Stimulated activated naive CD8-positive, alpha-beta T cell treated with anti-CD3 and anti-CD28 coated beads, Interleukin-15, Interleukin-2, amounts not matched to agents 100 U/mL and 50 U/mL, for 24 hours (primary cell): Measurements from ENCODE around the gene CLINT1.

Experiments
- ATAC-seq: fragments of 150-1000 bp; cut with Tn5 transposase; one replicate; pipeline ENCODE4 v1.10.0; 2021
- DNase-seq: peaks from one replicate; pipeline ENCODE4 v3.0.0; 2021

The CLINT1 gene

DNA sequence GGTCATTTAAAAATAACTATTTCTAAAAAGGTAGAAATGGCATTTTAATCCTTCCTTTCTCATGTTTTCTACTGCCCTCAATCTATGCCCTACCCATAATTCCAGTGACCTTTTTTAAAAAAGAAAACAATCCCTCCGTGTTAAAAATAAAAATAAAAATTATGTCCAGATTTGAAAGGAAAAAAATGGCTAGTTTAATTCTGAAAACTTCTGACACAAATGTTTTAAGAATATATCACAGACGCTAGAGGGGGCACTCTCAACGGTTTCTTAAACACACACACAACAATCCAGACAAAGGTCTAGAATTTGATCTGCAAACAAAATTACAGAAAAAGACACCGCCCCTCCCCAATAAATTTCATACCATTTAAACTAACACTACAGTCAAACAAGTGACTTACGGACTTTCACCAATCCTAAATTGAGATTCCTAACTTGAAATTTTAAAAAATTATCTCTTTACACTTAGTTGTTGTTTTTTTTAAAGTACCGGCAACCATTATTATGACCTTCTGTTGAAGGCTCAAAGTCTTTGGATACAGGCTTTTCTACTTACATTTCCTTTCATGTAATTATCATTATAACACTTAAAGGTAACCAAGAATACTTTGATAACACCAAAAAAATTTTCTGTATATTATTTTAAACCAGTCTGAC, 38.2 kb downstream of the CLINT1 start:
- no peak for ATAC-seq
- no peak for DNase-seq

DNA sequence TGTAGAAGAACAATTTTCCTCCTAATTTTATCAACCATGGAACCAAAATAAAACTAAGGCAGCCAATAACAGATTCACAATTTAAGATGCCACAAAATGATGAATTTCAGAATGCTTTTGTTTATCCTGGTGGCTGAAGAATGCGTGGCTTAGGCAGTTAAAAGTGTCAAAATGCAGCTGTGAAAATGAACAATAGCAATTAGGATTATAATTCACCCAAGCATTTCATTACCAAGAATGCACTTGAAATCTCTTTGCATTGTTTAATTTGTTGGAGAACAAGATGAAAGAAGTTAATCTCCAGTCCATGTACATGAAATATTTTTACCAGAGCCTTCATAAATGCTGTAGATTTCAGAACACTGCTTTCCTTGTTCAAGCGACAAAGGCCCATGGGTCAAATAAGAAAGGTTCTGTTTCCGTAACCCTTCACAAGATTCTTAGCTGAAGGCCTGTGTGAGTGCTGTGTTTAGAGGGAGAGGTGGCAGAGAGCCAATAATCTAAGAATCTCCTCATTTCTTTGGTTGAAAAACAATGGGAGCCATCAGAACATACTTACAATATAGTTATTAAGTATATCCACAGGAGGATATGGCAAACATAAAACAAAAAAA, 39.3 kb downstream of the CLINT1 start:
- no peak for DNase-seq
- ATAC-seq, result no peak

DNA sequence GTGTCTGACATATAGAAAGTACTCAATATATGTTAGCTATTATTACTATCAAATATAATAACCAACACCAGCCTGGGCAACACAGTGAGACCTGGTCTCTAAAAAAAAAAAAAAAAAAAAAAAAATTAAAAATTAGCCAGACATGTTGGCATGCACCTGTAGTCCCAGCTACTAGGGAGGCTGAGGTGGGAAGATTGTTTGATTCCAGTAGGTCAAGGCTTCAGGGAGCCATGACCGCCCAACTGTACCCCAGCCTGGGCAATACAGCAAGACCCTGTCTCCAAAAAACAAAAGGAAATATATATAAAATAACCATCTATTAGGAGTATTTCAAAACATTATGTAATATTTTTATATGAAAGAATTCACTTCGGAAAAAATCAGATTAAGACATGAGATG, 40.6 kb downstream of the CLINT1 start:
- no peak for DNase-seq
- no peak for ATAC-seq

DNA sequence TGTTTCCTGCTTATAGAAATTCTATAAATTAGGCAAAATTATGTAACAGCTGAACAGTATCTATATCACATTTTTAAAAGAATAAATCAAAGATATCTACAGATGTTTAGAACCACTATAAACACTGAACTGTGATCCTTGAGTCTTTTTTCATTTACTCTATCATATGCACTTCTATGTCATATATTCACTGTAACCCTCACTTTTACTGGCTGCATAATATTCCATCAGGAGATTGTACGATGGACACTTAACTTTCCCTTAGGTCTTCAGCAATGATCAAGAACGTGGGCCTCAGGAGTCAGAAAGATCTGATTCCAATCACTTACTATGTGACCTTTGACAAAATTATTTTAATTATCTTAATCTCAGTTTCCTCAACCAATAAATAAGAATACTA, 41.0 kb downstream of the CLINT1 start:
- DNase-seq, result no peak

DNA sequence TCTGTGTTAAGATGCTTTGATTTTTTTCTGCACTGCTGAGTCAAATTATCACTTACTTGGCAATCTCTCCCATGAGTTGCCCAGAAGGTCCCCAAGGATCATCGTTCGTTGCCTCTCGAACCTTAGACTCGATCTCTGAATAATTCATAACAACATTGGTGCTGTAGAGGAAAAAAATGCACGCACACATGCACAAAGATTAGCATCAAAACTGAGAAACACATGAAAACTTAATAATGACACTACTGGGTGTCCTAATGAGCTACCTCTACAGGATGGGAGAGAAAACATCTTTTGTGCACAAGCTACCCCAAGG, 41.6 kb downstream of the CLINT1 start:
- ATAC-seq (no peak), DNase-seq (no peak)

More for the DNA sequence above, 41.0 kb downstream of the CLINT1 start:
- no peak for ATAC-seq

DNA sequence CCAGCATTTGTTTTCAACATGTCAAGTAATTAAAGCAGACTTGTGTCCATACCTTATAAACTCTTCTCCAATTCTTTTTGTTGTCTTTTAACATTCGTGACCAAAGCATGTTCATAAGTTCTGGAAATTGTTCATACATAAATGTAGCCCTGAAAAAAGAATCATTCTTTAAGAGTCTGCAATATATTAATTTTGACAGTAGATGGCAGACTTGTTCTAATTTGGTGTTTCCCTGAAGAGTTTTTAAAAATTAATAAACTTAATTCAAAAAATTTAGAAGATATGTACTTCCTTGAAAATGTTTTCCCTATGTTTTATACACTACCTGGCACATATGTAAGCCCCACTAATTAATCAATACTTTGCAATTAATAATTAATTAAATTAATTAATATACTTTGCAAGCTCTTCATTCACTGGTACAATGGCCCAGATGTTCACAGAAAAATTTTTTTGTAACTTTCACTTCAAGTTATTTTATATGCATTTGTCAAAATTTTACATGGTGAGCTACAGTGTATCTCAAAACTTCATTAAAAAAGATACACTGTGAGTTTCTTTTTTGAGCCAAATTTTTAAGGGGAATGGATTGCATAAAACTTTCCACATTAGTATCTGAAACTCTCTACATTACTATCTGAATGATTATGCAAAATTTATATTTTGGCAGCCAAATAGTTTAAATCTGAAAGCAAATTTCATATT, 42.1 kb downstream of the CLINT1 start:
- DNase-seq (no peak), ATAC-seq (no peak)

DNA sequence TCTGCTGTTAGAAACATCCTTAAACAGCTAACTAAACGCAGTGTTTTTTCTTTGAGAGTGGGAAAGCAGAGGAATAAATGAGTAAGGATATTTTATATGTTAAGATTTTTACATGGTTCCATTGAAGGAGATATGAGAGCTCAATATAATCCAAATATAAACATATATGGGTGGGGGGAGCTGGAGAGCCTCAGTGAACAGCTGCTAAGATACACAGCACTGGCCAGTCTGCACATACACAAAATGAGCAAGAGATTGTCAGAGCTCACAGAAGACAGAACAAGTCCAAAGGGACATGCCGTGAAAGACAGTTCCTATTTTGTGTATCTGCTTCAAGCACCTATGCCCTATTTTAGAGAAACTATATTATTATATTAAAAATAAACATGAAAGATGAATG, 46.9 kb downstream of the CLINT1 start:
- no peak for DNase-seq
- ATAC-seq, result no peak

DNA sequence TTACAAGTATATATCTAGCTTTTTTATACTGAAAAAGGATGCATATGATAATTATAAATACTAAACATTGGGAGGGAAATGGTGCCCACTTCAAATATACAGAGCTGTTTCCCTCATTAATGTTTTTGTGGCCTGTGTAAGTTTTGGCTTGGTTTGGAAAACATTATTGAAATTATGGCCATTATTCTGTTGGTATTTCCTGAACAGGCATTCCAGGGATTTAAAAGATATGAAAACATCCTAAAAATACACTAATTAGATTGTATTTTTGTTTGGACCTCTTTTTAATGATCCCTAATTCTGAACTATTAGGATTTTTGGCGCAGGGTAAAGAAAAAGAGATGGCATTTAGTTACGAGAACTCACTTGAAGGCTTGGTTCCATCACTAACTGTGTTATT, 50.9 kb downstream of the CLINT1 start:
- ATAC-seq, result no peak
- no peak for DNase-seq

DNA sequence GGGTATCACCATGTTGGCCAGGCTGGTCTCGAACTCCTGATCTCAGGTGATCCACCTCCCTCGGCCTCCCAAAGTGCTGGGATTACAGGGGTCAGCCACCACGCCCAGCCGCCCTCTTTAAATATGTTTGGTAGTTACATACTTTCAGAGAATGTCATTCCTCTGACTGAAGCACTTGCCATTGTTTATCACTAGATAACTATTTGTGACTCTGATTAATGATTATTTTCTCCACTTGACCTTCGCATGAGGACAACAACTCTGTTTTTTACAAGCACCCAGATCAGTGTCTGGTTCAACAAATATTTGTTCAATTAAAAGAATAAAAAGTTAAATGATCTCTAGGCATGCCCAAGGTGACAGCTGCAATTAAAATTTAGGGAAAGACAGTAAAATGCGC, 56.2 kb downstream of the CLINT1 start:
- DNase-seq (no peak), ATAC-seq (no peak)

DNA sequence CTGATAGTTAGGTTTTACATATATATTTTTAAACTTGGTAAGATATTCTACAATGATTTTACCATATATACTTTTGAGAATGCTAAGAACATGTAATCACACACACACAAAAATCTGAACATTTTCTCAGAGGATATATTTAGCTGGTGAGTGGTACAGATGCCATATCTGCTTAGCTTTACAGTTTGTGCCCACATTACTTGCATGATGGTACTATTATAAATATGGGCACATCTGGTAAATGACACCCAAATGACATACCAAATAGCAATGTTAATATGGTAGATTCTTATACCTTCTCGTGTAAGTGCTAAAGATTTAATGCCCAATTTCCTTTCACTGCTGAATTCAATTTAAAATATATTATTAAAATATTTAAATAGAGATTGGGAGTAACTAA, 58.8 kb downstream of the CLINT1 start:
- ATAC-seq (no peak), DNase-seq (no peak)

DNA sequence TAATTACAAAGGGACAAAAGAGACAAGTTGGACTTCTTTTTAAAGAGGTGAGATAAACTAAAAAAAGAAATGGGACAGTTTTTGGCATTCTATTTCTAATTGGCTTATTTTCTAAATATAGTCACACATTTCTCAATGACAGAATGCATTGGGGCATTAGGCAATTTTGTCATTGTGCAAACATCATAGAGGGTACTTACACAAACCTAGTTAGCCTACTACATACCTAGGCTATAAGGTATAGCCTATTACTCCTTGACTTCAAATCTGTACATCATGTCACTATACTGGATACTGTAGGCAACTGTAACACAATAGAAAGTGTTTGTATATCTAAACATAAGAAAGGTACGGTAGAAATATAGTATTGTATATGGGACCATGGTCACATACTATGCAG, 59.4 kb downstream of the CLINT1 start:
- ATAC-seq (no peak), DNase-seq (no peak)

DNA sequence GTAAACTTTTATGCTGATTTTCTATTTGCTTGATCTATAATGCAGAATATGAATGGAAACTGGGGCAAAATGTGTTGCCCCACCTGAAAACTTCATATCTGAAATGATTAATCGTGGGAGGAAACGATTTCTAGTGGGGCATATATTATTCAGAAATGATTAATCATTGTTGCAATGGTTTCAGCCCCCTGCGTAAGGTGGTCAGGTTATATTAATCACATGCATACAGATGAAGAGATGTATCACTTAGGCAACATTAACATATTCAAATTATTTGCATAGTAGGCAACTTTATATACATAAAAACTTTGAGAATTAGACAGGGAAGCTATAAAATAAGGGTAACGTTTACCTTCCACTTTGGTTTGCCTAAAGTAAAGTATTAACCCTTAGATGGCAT, 65.6 kb downstream of the CLINT1 start:
- DNase-seq, result no peak
- peak; percentile 63 for ATAC-seq

DNA sequence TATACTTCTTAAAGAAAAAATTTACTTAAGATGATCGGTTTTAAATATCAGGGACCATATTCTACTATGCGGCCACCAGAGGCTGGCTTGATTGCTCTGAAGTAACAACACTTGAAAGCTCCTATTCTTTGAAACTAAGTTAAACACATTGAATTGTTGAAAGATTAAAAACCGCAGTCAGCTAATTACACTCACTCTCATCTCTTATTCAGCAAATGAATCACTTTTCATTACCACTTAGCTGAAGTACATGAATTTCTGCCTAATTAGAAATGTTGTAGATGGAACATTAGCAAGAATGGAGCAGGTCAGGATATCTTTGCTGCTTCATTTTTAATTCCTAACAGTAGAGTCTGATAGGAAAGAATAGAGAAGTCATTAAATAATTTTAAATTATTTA, 73.1 kb downstream of the CLINT1 start:
- no peak for ATAC-seq
- no peak for DNase-seq

DNA sequence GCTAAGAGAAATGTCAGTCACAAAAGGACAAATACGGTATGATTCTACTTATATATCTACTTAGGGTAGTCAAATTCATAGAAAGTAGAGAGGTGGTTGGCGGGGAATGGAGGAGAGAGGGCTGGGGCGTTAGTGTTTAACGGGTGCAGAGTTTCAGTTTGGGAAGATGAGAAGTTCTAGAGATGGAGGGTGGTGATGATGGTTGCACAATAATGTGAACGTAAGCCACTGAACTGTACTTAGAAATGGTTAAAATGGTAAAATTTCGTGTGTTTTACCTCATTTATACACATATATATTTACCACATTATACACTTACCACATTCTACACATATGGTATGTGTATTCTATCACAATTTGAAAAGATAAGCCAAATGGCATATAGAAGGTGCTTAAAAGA, 79.7 kb downstream of the CLINT1 start:
- DNase-seq (no peak), ATAC-seq (no peak)

DNA sequence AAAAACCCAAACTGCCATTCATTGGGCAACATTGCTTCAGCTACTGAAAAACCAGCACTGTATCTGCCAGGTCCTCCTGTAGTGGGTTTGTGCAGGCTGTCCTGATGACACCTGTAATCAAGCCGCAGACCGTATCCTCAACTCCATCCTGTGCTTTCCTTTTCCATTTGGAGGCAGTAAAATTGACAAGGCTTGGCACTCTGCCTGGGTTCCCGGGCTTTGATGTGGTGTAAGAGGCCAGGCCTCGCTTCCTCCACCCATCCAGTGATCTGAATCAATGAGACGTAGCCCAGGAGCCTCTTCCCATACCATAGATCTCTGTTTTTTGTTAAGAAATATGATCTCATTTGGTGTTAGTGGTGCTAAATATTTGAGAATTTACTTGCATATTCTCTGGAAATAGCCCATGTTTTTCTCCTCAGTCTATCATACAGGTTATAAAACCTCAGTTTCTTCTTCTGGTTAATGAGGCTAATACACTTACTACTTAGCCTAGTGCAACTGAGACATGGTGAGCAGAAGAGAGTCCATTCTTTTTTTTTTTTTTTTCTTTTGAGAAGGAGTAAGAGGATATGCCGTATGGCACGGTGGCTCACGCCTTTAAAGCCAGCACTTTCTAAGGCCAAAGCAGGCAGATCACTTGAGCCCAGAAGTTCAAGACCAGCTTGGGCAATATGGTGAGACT, 80.7 kb downstream of the CLINT1 start:
- ATAC-seq (no peak), DNase-seq (no peak)

DNA sequence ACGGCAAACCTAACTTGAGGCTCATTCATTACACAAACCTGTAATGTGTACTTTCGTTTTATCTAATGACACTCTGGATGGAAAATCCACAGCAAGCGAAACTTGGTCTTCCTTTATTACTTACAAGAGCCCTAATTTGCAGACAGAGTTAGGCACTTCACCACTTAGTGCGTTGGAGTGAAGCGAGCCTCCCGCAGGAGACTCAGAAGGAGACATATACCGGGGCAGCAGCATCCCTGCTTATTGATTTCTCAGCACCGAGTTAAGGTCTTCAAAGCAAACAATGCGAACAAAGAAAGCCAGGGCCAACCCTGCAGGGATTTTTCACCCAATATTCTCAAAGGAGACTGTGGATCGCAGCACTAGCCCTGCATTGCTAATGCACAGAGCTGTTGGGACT, 86.8 kb downstream of the CLINT1 start:
- DNase-seq (no peak), ATAC-seq (peak; percentile 14)

DNA sequence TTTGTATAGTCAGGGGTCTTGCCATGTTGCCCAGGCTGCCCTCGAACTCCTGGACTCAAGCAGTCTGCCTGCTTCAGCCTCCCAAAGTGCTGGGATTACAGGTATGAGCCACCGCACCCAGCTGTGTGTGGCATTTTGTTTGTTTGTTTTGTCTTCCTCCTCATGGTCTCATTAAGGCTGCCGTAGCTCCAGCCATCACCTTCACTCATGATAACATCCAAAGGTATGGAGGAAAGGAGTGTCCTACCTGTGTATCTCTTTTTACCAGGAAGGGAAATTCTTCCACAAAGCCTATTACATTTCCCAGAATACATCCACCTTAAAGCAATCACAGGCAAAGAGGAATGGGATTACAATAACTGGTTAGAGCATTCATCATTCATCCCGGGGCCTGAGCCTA, 88.3 kb downstream of the CLINT1 start:
- ATAC-seq (no peak), DNase-seq (no peak)

DNA sequence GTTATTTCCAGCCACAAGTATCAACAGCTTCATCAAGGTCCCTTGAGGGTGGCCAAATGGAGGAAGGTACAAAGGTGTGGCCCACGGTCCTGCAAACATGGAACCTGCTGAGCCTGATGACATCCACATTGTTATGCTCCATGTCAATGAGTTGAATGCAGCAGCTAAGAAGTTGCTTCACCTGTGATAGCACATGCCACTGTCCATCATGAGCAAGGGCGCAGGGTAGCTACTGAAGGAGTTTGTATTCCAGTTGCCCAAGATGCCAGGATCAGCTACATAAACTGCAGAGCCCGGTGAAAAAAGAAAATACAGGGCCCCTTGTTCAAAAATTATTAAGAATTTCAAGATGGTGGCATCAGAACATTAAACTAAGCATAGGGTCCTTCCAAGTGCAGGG, 91.3 kb downstream of the CLINT1 start:
- no peak for ATAC-seq
- DNase-seq, result no peak

DNA sequence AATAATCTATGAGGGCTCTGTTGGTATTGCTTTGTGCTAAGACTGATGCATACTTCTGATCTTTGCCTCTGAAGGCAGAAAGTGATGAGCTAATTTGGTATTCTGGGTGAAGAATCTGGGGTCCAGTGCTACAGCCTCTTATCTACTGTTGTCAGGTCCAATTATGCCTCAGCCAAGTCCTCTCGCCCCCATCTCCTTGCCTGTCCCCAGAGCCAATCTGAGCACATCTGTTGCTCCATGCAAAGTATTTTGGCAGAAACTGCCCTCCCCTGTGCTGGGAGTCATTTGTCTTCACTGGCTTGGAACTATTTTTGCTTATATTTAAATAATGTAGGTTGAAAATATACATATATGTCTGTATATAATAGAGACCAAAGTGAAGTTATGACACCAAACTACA, 92.0 kb downstream of the CLINT1 start:
- no peak for DNase-seq
- no peak for ATAC-seq

DNA sequence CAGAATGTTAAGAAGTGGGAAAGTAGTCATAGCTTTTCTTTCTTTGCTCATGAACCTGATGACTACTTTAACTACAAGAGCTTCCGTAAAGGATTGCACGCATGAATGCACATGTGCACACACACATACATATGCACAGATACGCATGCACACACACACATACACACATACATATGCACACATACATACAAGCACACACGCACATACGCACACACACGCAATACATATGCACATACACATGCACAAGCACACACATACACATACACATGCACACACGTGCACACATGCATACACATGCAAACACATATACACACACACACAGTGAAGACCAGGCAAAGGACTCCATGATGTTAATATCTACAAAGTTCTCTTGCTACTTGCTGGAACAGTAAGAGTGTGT, 92.5 kb downstream of the CLINT1 start:
- DNase-seq, result no peak
- no peak for ATAC-seq

DNA sequence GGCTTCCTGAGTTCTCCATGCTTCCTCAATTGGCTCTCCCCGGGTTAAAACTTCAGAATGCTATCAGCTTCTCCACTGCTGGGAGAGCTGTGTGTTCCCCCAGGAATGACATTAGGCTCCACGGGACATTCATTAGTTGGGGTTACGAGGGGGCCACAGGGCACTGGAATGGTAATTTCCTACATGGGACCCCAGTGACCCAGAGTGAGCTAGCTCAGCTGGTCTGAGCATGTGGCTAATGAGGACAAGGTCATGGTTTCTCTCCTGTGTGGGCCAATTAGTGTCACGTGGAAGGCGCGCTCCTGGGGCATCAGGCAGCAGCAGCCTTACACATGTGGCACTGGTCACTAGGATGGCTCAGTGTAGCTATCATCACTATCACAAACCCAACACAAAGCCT, 94.4 kb downstream of the CLINT1 start:
- no peak for ATAC-seq

DNA sequence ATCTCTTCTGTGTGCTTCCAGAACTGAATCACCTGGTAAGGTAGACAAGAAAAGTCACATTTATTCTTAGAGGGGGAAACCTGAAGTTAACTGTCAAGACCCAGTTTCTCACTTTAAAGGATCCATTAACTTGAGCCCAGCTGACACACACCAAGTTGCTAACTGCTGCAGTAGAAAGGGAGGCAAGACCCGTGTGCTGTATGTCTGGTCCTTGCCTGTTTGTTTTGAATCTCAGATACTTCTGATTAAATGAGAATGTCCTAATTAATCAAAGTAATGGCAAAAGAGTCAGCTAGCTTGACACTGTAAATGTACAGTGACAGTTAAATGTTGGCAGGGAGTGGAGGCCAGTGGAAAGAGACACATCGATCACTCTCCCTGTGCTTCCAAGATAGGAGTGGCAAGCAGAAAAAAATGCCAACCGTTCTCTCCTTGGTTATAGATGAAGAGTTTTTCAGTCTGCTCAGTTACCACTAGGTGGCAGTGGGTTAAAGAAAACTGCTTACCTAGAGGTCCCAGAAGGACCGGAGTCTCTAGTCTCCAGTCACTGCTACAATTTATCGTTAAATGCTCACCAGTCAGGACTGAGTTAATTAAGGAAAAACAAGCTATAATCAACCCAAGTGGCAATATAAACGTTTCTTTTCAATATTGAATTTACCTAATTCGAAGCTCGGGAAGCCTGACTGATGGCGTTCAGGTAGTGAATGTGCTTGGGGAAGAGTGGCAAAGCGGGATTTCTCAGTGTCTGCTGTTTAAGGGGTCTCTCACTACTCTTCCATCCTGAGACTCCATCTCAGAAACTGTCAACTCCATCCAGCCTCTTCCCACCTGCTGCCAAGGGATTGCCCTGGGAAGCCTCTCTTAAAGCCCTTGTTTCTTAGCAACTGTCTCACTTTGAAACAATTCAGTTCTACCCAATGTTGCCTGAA, 97.0 kb downstream of the CLINT1 start:
- no peak for DNase-seq
- peak; percentile 77 for ATAC-seq

More for the DNA sequence above, 94.4 kb downstream of the CLINT1 start:
- DNase-seq, result no peak
